PC-9 (cell line): Measurements from ENCODE around the gene KDM6A. TPM values are rescaled to one million over a fixed set of nuclear protein-coding genes. Genes with fewer than 3 reads are reported as not detected.

ENCODE experiments used
- BruUV-seq: library from RNA; stranded (reverse); fragments of 400-500 nt; replicated peaks from 2 replicates; lab custom pipeline; 2021; lab: Mats Ljungman, UMichigan
- CTCF ChIA-PET: fragments of 300-600 bp; sonication (Branson Sonifier 250); formaldehyde crosslinking; loops from one replicate; lab custom pipeline; 2022; ENCODE audit warnings: antibody characterized with exemption; lab: Charles Lee
- POLR2A ChIA-PET: fragments of 300-600 bp; sonication (Branson Sonifier 250); formaldehyde crosslinking; loops from one replicate; lab custom pipeline; 2022; ENCODE audit warnings: antibody characterized with exemption; ENCODE audit not compliant: unreplicated experiment; lab: Charles Lee
- DNase-seq, 2 experiments: peaks; one replicate each; pipeline versions ENCODE4 v3.0.0 to v3.0.0-alpha.2; 2015 to 2022; ENCODE audit warnings: mixed read lengths in 1 of 2
- H2AFZ ChIP-seq: fragments of 200-600 bp; sonication (generic); 2 replicates; pipeline ENCODE4 v1.8.1; 2017; ENCODE audit warnings: antibody characterized with exemption
- H3F3A ChIP-seq: fragments of 200-600 bp; sonication (generic); 2 replicates; pipeline ENCODE4 v1.8.1; 2017; ENCODE audit warnings: antibody characterized with exemption, mild to moderate bottlenecking, low read depth; ENCODE audit not compliant: insufficient read depth
- H3K27ac ChIP-seq: fragments of 200-600 bp; sonication (generic); 2 replicates; pipeline ENCODE4 v1.6.1; 2016; ENCODE audit warnings: mixed run types
- H3K27me3 ChIP-seq: fragments of 200-600 bp; sonication (generic); 2 replicates; pipeline ENCODE4 v1.6.1; 2016; ENCODE audit warnings: low read depth, mixed run types; ENCODE audit not compliant: insufficient read depth
- H3K36me3 ChIP-seq: fragments of 200-600 bp; sonication (generic); 2 replicates; pipeline ENCODE4 v1.6.1; 2016; ENCODE audit warnings: low read depth, mixed run types
- H3K4me1 ChIP-seq: fragments of 200-600 bp; sonication (generic); replicated peaks from 2 replicates; pipeline ENCODE4 v1.6.1; 2016; ENCODE audit warnings: mixed run types; ENCODE audit not compliant: insufficient read depth
- H3K4me2 ChIP-seq: fragments of 200-600 bp; sonication (generic); 2 replicates; pipeline ENCODE4 v1.6.1; 2017; ENCODE audit warnings: mixed run types
- H3K4me3 ChIP-seq: fragments of 200-600 bp; sonication (generic); 2 replicates; pipeline ENCODE4 v1.6.1; 2016; ENCODE audit warnings: mixed run types
- H3K79me2 ChIP-seq: fragments of 200-600 bp; sonication (generic); 2 replicates; pipeline ENCODE4 v1.6.1; 2017; ENCODE audit warnings: low read depth, mixed run types
- H3K9me2 ChIP-seq: fragments of 200-600 bp; sonication (generic); 2 replicates; pipeline ENCODE4 v1.8.1; 2017; ENCODE audit warnings: mild to moderate bottlenecking; ENCODE audit not compliant: insufficient read depth
- H3K9me3 ChIP-seq: fragments of 200-600 bp; sonication (generic); 2 replicates; pipeline ENCODE4 v1.8.1; 2016; ENCODE audit warnings: low read depth; ENCODE audit not compliant: insufficient read depth
- H4K20me1 ChIP-seq: fragments of 200-600 bp; sonication (generic); 2 replicates; pipeline ENCODE4 v1.8.1; 2017; ENCODE audit not compliant: insufficient read depth
- CTCF ChIP-seq: fragments of 200-600 bp; sonication (generic); conservative IDR thresholded peaks from 2 replicates; pipeline ENCODE4 v1.6.1; 2017; ENCODE audit warnings: mixed run types, antibody characterized with exemption, mild to moderate bottlenecking, moderate library complexity
- EZH2 ChIP-seq: fragments of 200-600 bp; sonication (generic); IDR thresholded peaks from 2 replicates; pipeline ENCODE4 v1.8.0; 2017; ENCODE audit warnings: antibody characterized with exemption, low read depth
- intact Hi-C: fragments of 100-400 bp; cut with micrococcal nuclease; formaldehyde crosslinking; loops from one replicate; pipeline ENCODE4 v1.10.0; 2022; ENCODE audit not compliant: unreplicated experiment
- total RNA-seq: library from RNA; stranded (reverse); gene quantifications from 2 replicates; pipeline ENCODE4 v1.2.3, GENCODE V29; 2021

The KDM6A gene
- total RNA-seq, 1 experiment from 2014 or later, result 20.5 TPM

DNA sequence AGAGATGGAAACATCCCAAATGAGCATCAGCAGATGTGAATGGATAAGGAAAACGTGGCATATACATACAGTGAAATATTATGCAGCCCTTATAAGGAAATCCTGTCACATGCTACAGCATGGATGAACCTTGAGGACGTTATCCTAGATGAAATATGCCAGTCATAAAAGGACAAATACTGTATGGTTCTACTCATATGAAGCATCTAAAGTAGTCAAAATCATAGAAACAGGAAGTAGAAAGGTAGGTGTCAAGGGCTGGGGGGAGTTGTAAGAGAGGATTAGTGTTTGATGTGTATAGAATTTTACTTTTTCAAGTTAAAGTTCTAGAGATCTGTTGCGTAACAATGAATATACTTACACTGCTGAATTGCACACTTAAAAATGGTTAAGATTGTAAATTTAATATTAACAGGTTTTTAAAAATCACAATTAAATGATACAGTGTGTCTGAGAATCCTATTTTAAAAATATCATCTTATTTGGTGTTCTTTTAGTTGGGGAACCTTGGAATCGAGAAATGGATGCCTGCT, 58.5 kb downstream of the KDM6A start:
- no TSS peak for BruUV-seq
- Histone ChIP-seq H3F3A (no peaks in the 10 kb centered on the region), H2AFZ (no peak overlapping the region), H3K36me3 (no peaks in the 10 kb centered on the region), H3K27ac (no peak overlapping the region), H3K4me1 (no peaks in the 10 kb centered on the region; the same call in 1 of the 2 replicates), H3K27me3 (no peaks in the 10 kb centered on the region), H3K4me3 (no peak overlapping the region), H3K79me2 (peaks cover 21% of the 10 kb centered on the region; the same call in 1 of the 2 replicates), H3K4me2 (no peak overlapping the region), H4K20me1 (no peaks in the 10 kb centered on the region), H3K9me3 (no peaks in the 10 kb centered on the region), H3K9me2 (no peaks in the 10 kb centered on the region)
- CTCF ChIA-PET, result no interaction called here
- intact Hi-C loops, result no loop called here
- POLR2A ChIA-PET, result no interaction called here
- TF ChIP-seq CTCF (no peak), EZH2 (no peak)
- DNase-seq, result no peak

DNA sequence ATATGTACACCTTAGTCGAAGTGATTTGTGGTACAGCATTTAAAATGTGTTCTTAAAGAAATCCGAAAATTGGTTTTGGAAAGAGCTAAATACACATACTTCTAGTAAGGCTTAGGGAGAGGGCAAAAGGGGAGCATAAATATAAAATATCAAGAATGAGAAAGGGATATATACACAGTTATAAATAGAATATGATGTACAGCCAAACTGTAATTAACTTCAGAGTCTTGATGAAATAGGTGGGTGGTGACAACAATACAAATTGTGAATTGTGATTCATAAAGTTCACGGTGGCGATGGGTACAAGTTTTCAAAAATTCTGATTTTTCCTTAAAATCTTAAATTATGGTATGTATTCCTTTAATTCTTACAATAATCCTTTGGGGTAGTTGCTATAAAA, 62.2 kb downstream of the KDM6A start:
- H3K27ac ChIP-seq, result no peak overlapping the region
- H2AFZ ChIP-seq, result no peak overlapping the region
- H3F3A ChIP-seq, result no peaks in the 10 kb centered on the region
- no peaks in the 10 kb centered on the region for H4K20me1 ChIP-seq
- TF ChIP-seq EZH2, result no peak
- TF ChIP-seq CTCF, result no peak
- no peak for DNase-seq
- no peak overlapping the region; the same call in 1 of the 2 replicates for H3K4me2 ChIP-seq
- intact Hi-C loops, result no loop called here
- H3K4me3 ChIP-seq, result no peak overlapping the region
- ChIA-PET CTCF (no interaction called here), POLR2A (no interaction called here)
- H3K4me1 ChIP-seq, result no peaks in the 10 kb centered on the region; the same call in 1 of the 2 replicates
- no TSS peak for BruUV-seq
- H3K79me2 ChIP-seq, result peaks cover 23% of the 10 kb centered on the region
- H3K9me3 ChIP-seq, result no peaks in the 10 kb centered on the region
- H3K36me3 ChIP-seq, result no peaks in the 10 kb centered on the region
- H3K9me2 ChIP-seq, result no peaks in the 10 kb centered on the region
- no peaks in the 10 kb centered on the region for H3K27me3 ChIP-seq

GRCh38 chrX:44935640-44936039, 62.7 kb downstream of the KDM6A start:
- Histone ChIP-seq H3K4me3 (no peak overlapping the region), H4K20me1 (no peaks in the 10 kb centered on the region), H3K27me3 (no peaks in the 10 kb centered on the region), H3K4me1 (no peaks in the 10 kb centered on the region; the same call in 1 of the 2 replicates), H3K9me3 (no peaks in the 10 kb centered on the region), H2AFZ (no peak overlapping the region), H3K4me2 (no peak overlapping the region; the same call in 1 of the 2 replicates), H3K36me3 (no peaks in the 10 kb centered on the region), H3K27ac (no peak overlapping the region), H3K9me2 (no peaks in the 10 kb centered on the region), H3F3A (no peaks in the 10 kb centered on the region), H3K79me2 (peaks cover 23% of the 10 kb centered on the region)
- DNase-seq, result peak; percentile 43 to 82
- POLR2A ChIA-PET, result no interaction called here
- TF ChIP-seq CTCF (no peak), EZH2 (no peak)
- intact Hi-C loops, result no loop called here
- no TSS peak for BruUV-seq
- CTCF ChIA-PET, result no interaction called here
